Neural progenitor cell (in vitro differentiated cells): ENCODE data around the gene TNS3. TPM values are rescaled to one million over a fixed set of nuclear protein-coding genes. Genes with fewer than 3 reads are reported as not detected.

Experiments used
- DNase-seq: peaks from one replicate; pipeline ENCODE4 v3.0.0-alpha.2; 2016; ENCODE audit warnings: low spot score
- H2AFZ ChIP-seq: fragments of 200-600 bp; sonication (generic); replicated peaks from 2 replicates; pipeline ENCODE4 v1.6.1; 2016; ENCODE audit warnings: antibody characterized with exemption
- H3F3A ChIP-seq: fragments of 200-600 bp; sonication (generic); 2 replicates; pipeline ENCODE4 v1.6.1; 2016; ENCODE audit warnings: antibody characterized with exemption, low read depth
- H3K27ac ChIP-seq: fragments of 200-600 bp; sonication (generic); 2 replicates; pipeline ENCODE4 v1.5.1; 2016; ENCODE audit warnings: mild to moderate bottlenecking
- H3K27me3 ChIP-seq: fragments of 200-600 bp; sonication (generic); 2 replicates; pipeline ENCODE4 v1.6.1; 2016; ENCODE audit warnings: mild to moderate bottlenecking, moderate library complexity
- H3K36me3 ChIP-seq: fragments of 200-600 bp; sonication (generic); 2 replicates; pipeline ENCODE4 v1.5.1; 2016
- H3K4me1 ChIP-seq: fragments of 200-600 bp; sonication (generic); 2 replicates; pipeline ENCODE4 v1.6.1; 2016; ENCODE audit warnings: mixed run types
- H3K4me2 ChIP-seq: fragments of 200-600 bp; sonication (generic); 2 replicates; pipeline ENCODE4 v1.6.1; 2016
- H3K4me3 ChIP-seq: fragments of 200-600 bp; sonication (generic); 2 replicates; pipeline ENCODE4 v1.5.1; 2016
- H3K79me2 ChIP-seq: fragments of 200-600 bp; sonication (generic); 2 replicates; pipeline ENCODE4 v1.6.1; 2016; ENCODE audit warnings: low read depth
- H3K9ac ChIP-seq: fragments of 200-600 bp; sonication (generic); 2 replicates; pipeline ENCODE4 v1.6.1; 2016
- H3K9me3 ChIP-seq: fragments of 200-600 bp; sonication (generic); 2 replicates; pipeline ENCODE4 v1.5.1; 2016; ENCODE audit warnings: low read depth
- H4K20me1 ChIP-seq: fragments of 200-600 bp; sonication (generic); 2 replicates; pipeline ENCODE4 v1.6.1; 2016; ENCODE audit warnings: low read depth
- H3K27ac Mint-ChIP-seq: 3 replicates; pipeline ENCODE4 v1.8.0; 2021; ENCODE audit warnings: mixed read lengths
- H3K27me3 Mint-ChIP-seq: 2 replicates; pipeline ENCODE4 v1.8.0; 2022; ENCODE audit warnings: low read depth, mild to moderate bottlenecking, inconsistent platforms, moderate library complexity, mixed read lengths; ENCODE audit not compliant: insufficient read depth
- H3K36me3 Mint-ChIP-seq: 3 replicates; pipeline ENCODE4 v1.8.0; 2021; ENCODE audit warnings: mixed read lengths
- H3K4me1 Mint-ChIP-seq: 3 replicates; pipeline ENCODE4 v1.8.0; 2021; ENCODE audit warnings: mixed read lengths
- H3K4me3 Mint-ChIP-seq: 3 replicates; pipeline ENCODE4 v1.8.0; 2021; ENCODE audit warnings: mild to moderate bottlenecking, moderate library complexity, mixed read lengths
- H3K9me3 Mint-ChIP-seq: 3 replicates; pipeline ENCODE4 v1.8.0; 2020; ENCODE audit warnings: mixed read lengths
- CTCF ChIP-seq: fragments of 200-600 bp; sonication (generic); IDR thresholded peaks from 2 replicates; pipeline ENCODE4 v1.5.1; 2017; ENCODE audit warnings: antibody characterized with exemption, mild to moderate bottlenecking
- EZH2 ChIP-seq: fragments of 200-600 bp; sonication (generic); IDR thresholded peaks from 2 replicates; pipeline ENCODE4 v1.6.1; 2017; ENCODE audit warnings: antibody characterized with exemption, mild to moderate bottlenecking, moderate library complexity
- EZH2phosphoT487 ChIP-seq: fragments of 200-600 bp; sonication (generic); IDR thresholded peaks from 2 replicates; pipeline ENCODE4 v1.6.1; 2017; ENCODE audit warnings: antibody characterized with exemption
- total RNA-seq: library from RNA; depleted of rRNA; stranded (reverse); fragments of >200 nt; gene quantifications from 2 replicates; pipeline ENCODE4 v1.2.3, GENCODE V29; 2015; ENCODE audit warnings: low replicate concordance

The TNS3 gene
- total RNA-seq, 1 donor from 2014 or later = 15.0 TPM

- peaks cover 52% of the 10 kb centered on the region for H3K4me1 Mint-ChIP-seq
- H3K27ac Mint-ChIP-seq = no peak overlapping the region
- Histone ChIP-seq H3K4me1 (peaks cover 47% of the 10 kb centered on the region), H3K27me3 (no peaks in the 10 kb centered on the region), H2AFZ (no peak overlapping the region), H3K9ac (no peak overlapping the region), H4K20me1 (peaks cover 61% of the 10 kb centered on the region), H3F3A (peaks cover 35% of the 10 kb centered on the region), H3K36me3 (no peaks in the 10 kb centered on the region), H3K79me2 (peaks cover 6% of the 10 kb centered on the region), H3K9me3 (no peaks in the 10 kb centered on the region), H3K27ac (no peak overlapping the region), H3K4me3 (no peak overlapping the region), H3K4me2 (no peak overlapping the region)
- H3K27me3 Mint-ChIP-seq = peaks cover 8% of the 10 kb centered on the region
- TF ChIP-seq EZH2phosphoT487 = no peak
- TF ChIP-seq EZH2 = no peak
- TF ChIP-seq CTCF = no peak
- DNase-seq = no peak
- peaks cover 4% of the 10 kb centered on the region for H3K9me3 Mint-ChIP-seq
- peaks cover 4% of the 10 kb centered on the region for H3K36me3 Mint-ChIP-seq
- no peak overlapping the region for H3K4me3 Mint-ChIP-seq
Observed at GRCh38 chr7:47474937-47475879, 106.7 kb downstream of the TNS3 start.

- DNase-seq = no peak
- Histone ChIP-seq H3K4me2 (no peak overlapping the region), H3K4me1 (peaks cover 39% of the 10 kb centered on the region), H3K79me2 (peaks cover 6% of the 10 kb centered on the region), H3K9ac (no peak overlapping the region), H3K9me3 (no peaks in the 10 kb centered on the region), H4K20me1 (peaks cover 52% of the 10 kb centered on the region), H3F3A (peaks cover 33% of the 10 kb centered on the region), H2AFZ (no peak overlapping the region), H3K36me3 (no peaks in the 10 kb centered on the region), H3K27ac (no peak overlapping the region), H3K27me3 (no peaks in the 10 kb centered on the region), H3K4me3 (no peak overlapping the region)
- TF ChIP-seq EZH2phosphoT487 = no peak
- no peak for TF ChIP-seq CTCF
- TF ChIP-seq EZH2 = no peak
- no peak overlapping the region for H3K4me3 Mint-ChIP-seq
- peaks cover 46% of the 10 kb centered on the region for H3K4me1 Mint-ChIP-seq
- peaks cover 7% of the 10 kb centered on the region for H3K27me3 Mint-ChIP-seq
- peaks cover 4% of the 10 kb centered on the region for H3K9me3 Mint-ChIP-seq
- H3K36me3 Mint-ChIP-seq = peaks cover 4% of the 10 kb centered on the region
- no peak overlapping the region for H3K27ac Mint-ChIP-seq
Observed at GRCh38 chr7:47474211-47474936, 107.5 kb downstream of the TNS3 start.

GRCh38 chr7:47473499-47474210 lies 108.3 kb downstream of the TNS3 start:
- Mint-ChIP-seq H3K4me1 (peaks cover 43% of the 10 kb centered on the region), H3K27me3 (peaks cover 7% of the 10 kb centered on the region)
- no peak overlapping the region for H3K9ac ChIP-seq

More at GRCh38 chr7:47473499-47474210, 108.3 kb downstream of the TNS3 start:
- H3K9me3 ChIP-seq = no peaks in the 10 kb centered on the region
- H3K36me3 ChIP-seq = no peaks in the 10 kb centered on the region
- H3K4me2 ChIP-seq = no peak overlapping the region
- TF ChIP-seq EZH2phosphoT487 (no peak), EZH2 (no peak), CTCF (no peak)
- Mint-ChIP-seq H3K4me3 (no peak overlapping the region), H3K27ac (no peak overlapping the region), H3K36me3 (peaks cover 4% of the 10 kb centered on the region), H3K9me3 (peaks cover 8% of the 10 kb centered on the region)
- H3K27ac ChIP-seq = no peak overlapping the region
- peaks cover 30% of the 10 kb centered on the region for H3F3A ChIP-seq
- no peak overlapping the region for H3K4me3 ChIP-seq
- H4K20me1 ChIP-seq = peaks cover 45% of the 10 kb centered on the region
- no peak overlapping the region for H2AFZ ChIP-seq
- H3K4me1 ChIP-seq = peaks cover 31% of the 10 kb centered on the region
- peaks cover 6% of the 10 kb centered on the region for H3K79me2 ChIP-seq
- DNase-seq = no peak
- no peaks in the 10 kb centered on the region for H3K27me3 ChIP-seq
